ENCODE measurements around the gene ACVRL1.

GRCh38 chr12:51901121-51901817 lies 6.0 kb upstream of the ACVRL1 start:
- TF ChIP-seq SP1 (IDR thresholded peaks at IDR 0.05; ENCODE audit: low read depth, low read length) (no peak), SIN3A (IDR thresholded peaks at IDR 0.05; ENCODE audit: low read depth, low read length) (no peak), EP300 (IDR thresholded peaks at IDR 0.05; ENCODE audit: borderline replicate concordance in 1 of 2, control insufficient read depth in 1 of 2, low read depth in 2 of 2, low read length in 2 of 2) (no peak), EZH2 (IDR thresholded peaks at IDR 0.05; ENCODE audit: borderline replicate concordance, control insufficient read depth, low read depth, low read length) (no peak), CTCF (IDR thresholded peaks at IDR 0.05 in 2 of 3, conservative IDR thresholded peaks at IDR 0.05 in 1 of 3; ENCODE audit: control insufficient read depth in 2 of 3, extremely low read depth in 1 of 3, insufficient read depth in 1 of 3, low read depth in 3 of 3, low read length in 3 of 3) (no peak)

Data from GM12878 (cell line).